GM23248 (cell line): ENCODE measurements around the gene CTNNA2.

Experiments used
- EZH2 ChIP-seq: fragments of 200-600 bp; sonication (generic); IDR thresholded peaks from 2 replicates; pipeline ENCODE4 v1.6.1; 2018; ENCODE audit warnings: antibody characterized with exemption, mild to moderate bottlenecking; ENCODE audit not compliant: insufficient read depth, poor library complexity, severe bottlenecking
- EZH2phosphoT487 ChIP-seq: fragments of 200-600 bp; sonication (generic); IDR thresholded peaks from 2 replicates; pipeline ENCODE4 v1.6.1; 2018; ENCODE audit warnings: antibody characterized with exemption, moderate library complexity, mild to moderate bottlenecking, low read depth; ENCODE audit not compliant: insufficient read depth

- TF ChIP-seq EZH2 (no peak), EZH2phosphoT487 (no peak)
Observed at GRCh38 chr2:80057956-80058355, 545.1 kb downstream of the CTNNA2 start.
